ENCODE results near the gene LRRC10B.

Gene LRRC10B

GRCh38 chr11:61526956-61527731 lies 18.6 kb downstream of the LRRC10B start:
- FAIRE-seq (no peak), DNase-seq (ENCODE audit: extremely low spot score, insufficient read length, low read depth) (no peak)

- DNase-seq (ENCODE audit: extremely low spot score, insufficient read length, low read depth) (no peak), FAIRE-seq (no peak)
Observed at GRCh38 chr11:61528114-61528513, 19.6 kb downstream of the LRRC10B start.

- FAIRE-seq (no peak), DNase-seq (ENCODE audit: extremely low spot score, insufficient read length, low read depth) (no peak)
Observed at GRCh38 chr11:61529537-61530225, 21.1 kb downstream of the LRRC10B start.

- DNase-seq (ENCODE audit: extremely low spot score, insufficient read length, low read depth) (no peak), FAIRE-seq (no peak)
Observed at GRCh38 chr11:61531044-61531443, 22.5 kb downstream of the LRRC10B start.

GRCh38 chr11:61532134-61533038 lies 23.8 kb downstream of the LRRC10B start:
- DNase-seq (ENCODE audit: extremely low spot score, insufficient read length, low read depth) (peak; percentile 54), FAIRE-seq (peak; percentile 31)

- DNase-seq (ENCODE audit: extremely low spot score, insufficient read length, low read depth) (no peak), FAIRE-seq (no peak)
Observed at GRCh38 chr11:61533039-61533375, 24.5 kb downstream of the LRRC10B start.

GRCh38 chr11:61533401-61533800 lies 24.9 kb downstream of the LRRC10B start:
- FAIRE-seq (no peak), DNase-seq (ENCODE audit: extremely low spot score, insufficient read length, low read depth) (no peak)

- FAIRE-seq (no peak), DNase-seq (ENCODE audit: extremely low spot score, insufficient read length, low read depth) (no peak)
Observed at GRCh38 chr11:61534025-61534932, 25.7 kb downstream of the LRRC10B start.

GRCh38 chr11:61534933-61535839 lies 26.6 kb downstream of the LRRC10B start:
- FAIRE-seq (no peak), DNase-seq (ENCODE audit: extremely low spot score, insufficient read length, low read depth) (no peak)

- DNase-seq (ENCODE audit: extremely low spot score, insufficient read length, low read depth) (no peak), FAIRE-seq (no peak)
Observed at GRCh38 chr11:61535998-61536675, 27.6 kb downstream of the LRRC10B start.

- DNase-seq (ENCODE audit: extremely low spot score, insufficient read length, low read depth): no peak
- no peak for FAIRE-seq
Observed at GRCh38 chr11:61536676-61537270, 28.2 kb downstream of the LRRC10B start.

GRCh38 chr11:61537326-61537725 lies 28.8 kb downstream of the LRRC10B start:
- no peak for DNase-seq (ENCODE audit: extremely low spot score, insufficient read length, low read depth)
- no peak for FAIRE-seq

GRCh38 chr11:61538636-61538961 lies 30.1 kb downstream of the LRRC10B start:
- FAIRE-seq: no peak

GRCh38 chr11:61539006-61539405 lies 30.5 kb downstream of the LRRC10B start:
- DNase-seq (ENCODE audit: extremely low spot score, insufficient read length, low read depth): no peak
- no peak for FAIRE-seq

More at GRCh38 chr11:61538636-61538961, 30.1 kb downstream of the LRRC10B start:
- DNase-seq (ENCODE audit: extremely low spot score, insufficient read length, low read depth): no peak

- FAIRE-seq (no peak), DNase-seq (ENCODE audit: extremely low spot score, insufficient read length, low read depth) (no peak)
Observed at GRCh38 chr11:61539831-61540357, 31.3 kb downstream of the LRRC10B start.

- no peak for DNase-seq (ENCODE audit: extremely low spot score, insufficient read length, low read depth)
- FAIRE-seq: no peak
Observed at GRCh38 chr11:61540528-61540927, 32.0 kb downstream of the LRRC10B start.

- FAIRE-seq (no peak), DNase-seq (ENCODE audit: extremely low spot score, insufficient read length, low read depth) (no peak)
Observed at GRCh38 chr11:61541598-61541997, 33.0 kb downstream of the LRRC10B start.

- FAIRE-seq (no peak), DNase-seq (ENCODE audit: extremely low spot score, insufficient read length, low read depth) (no peak)
Observed at GRCh38 chr11:61542024-61542461, 33.5 kb downstream of the LRRC10B start.
